Suprapubic skin (tissue), 3 donors: ENCODE measurements around the gene E2F4.
A peak's percentile ranks its signal among the peaks of the same experiment; 100 is the strongest.

ENCODE experiments used
- CTCF ChIP-seq, 2 donors: fragments of 200-600 bp in 1 of 2; fragments of 450-650 bp in 1 of 2; sonication (generic) in 1 of 2; IDR thresholded peaks; one replicate each; pipeline ENCODE4 v1.5.1; 2016 to 2019; ENCODE audit warnings: antibody characterized with exemption in 2 of 2, mild to moderate bottlenecking in 1 of 2, moderate library complexity in 1 of 2
- EP300 ChIP-seq: sonication (generic); formaldehyde crosslinking; IDR thresholded peaks from one replicate; pipeline ENCODE4 v1.6.1; 2017; ENCODE audit warnings: antibody characterized with exemption

- peak; percentile 97 to 99 for TF ChIP-seq CTCF (IDR thresholded peaks at IDR 0.05)
- TF ChIP-seq EP300: no peak
Measured at GRCh38 chr16:67155295-67156142, 36.4 kb upstream of the E2F4 start.
